B cell (primary cell): Measurements from ENCODE around the gene CHAT. TPM values are rescaled to one million over a fixed set of nuclear protein-coding genes. Genes with fewer than 3 reads are reported as not detected.

ENCODE experiments used
- ATAC-seq: fragments of 200-7000 bp; cut with Tn5 transposase; one replicate; pipeline ENCODE4 v1.10.0; 2021; ENCODE audit warnings: low read depth, mild to moderate bottlenecking, moderate number of reproducible peaks, moderate library complexity
- CTCF ChIA-PET: fragments of 350-600 bp; sonication (Branson Sonifier 250); formaldehyde crosslinking; loops from one replicate; lab custom pipeline; 2021; ENCODE audit warnings: antibody characterized with exemption, inconsistent platforms; lab: Charles Lee
- POLR2A ChIA-PET: fragments of 350-600 bp; sonication (Branson Sonifier 250); formaldehyde crosslinking; loops from one replicate; lab custom pipeline; 2021; ENCODE audit warnings: antibody characterized with exemption; lab: Charles Lee
- DNase-seq: peaks from one replicate; pipeline ENCODE4 v3.0.0; 2013
- H2AFZ ChIP-seq: 2 replicates; pipeline ENCODE4 v1.6.1; 2012; ENCODE audit warnings: mild to moderate bottlenecking, low read depth, low read length; ENCODE audit not compliant: insufficient read depth, poor library complexity, severe bottlenecking
- H3K27ac ChIP-seq, 2 donors: 1 replicate in 1 of 2; 2 replicates in 1 of 2; pipeline ENCODE4 v1.5.1; 2012 to 2013; ENCODE audit warnings: low read length in 2 of 2, mild to moderate bottlenecking in 2 of 2, moderate library complexity in 1 of 2
- H3K27me3 ChIP-seq, 4 experiments: fragments of 200-600 bp in 1 of 4; sonication (generic) in 1 of 4; replicated peaks in 1 of 4; 1 replicate in 2 of 4; 2 replicates in 2 of 4; pipeline versions ENCODE4 v1.6.1 to v1.7.0; 2013 to 2016; ENCODE audit warnings: low read length in 3 of 4, mild to moderate bottlenecking in 2 of 4, mixed read lengths in 1 of 4, moderate library complexity in 1 of 4; ENCODE audit not compliant: insufficient read depth in 4 of 4, control insufficient read depth in 3 of 4; ENCODE audit errors: control extremely low read depth in 1 of 4
- H3K36me3 ChIP-seq, 2 experiments: replicated peaks in 1 of 2; 1 replicate in 1 of 2; 2 replicates in 1 of 2; pipeline versions ENCODE4 v1.6.1 to v1.7.1; 2013; ENCODE audit warnings: low read length in 1 of 2; ENCODE audit not compliant: insufficient read depth in 2 of 2, control insufficient read depth in 1 of 2; ENCODE audit errors: control extremely low read depth in 1 of 2, extremely low read depth in 1 of 2
- H3K4me1 ChIP-seq, 2 donors: fragments of 200-600 bp in 1 of 2; sonication (generic) in 1 of 2; 1 replicate in 1 of 2; 2 replicates in 1 of 2; pipeline versions ENCODE4 v1.5.1 to v1.6.1; 2013 to 2017; ENCODE audit warnings: low read length in 2 of 2; ENCODE audit not compliant: control insufficient read depth in 2 of 2, insufficient read depth in 2 of 2
- H3K4me2 ChIP-seq: replicated peaks from 2 replicates; pipeline ENCODE3; 2012; ENCODE audit warnings: mild to moderate bottlenecking, low read depth, low read length; ENCODE audit not compliant: poor library complexity, severe bottlenecking
- H3K4me3 ChIP-seq, 5 experiments: fragments of 200-600 bp in 1 of 5; sonication (generic) in 1 of 5; 1 replicate in 3 of 5; 2 replicates in 2 of 5; pipeline versions ENCODE4 v1.5.1 to v1.7.0; 2011 to 2016; ENCODE audit warnings: low read length in 4 of 5, mild to moderate bottlenecking in 4 of 5, low read depth in 2 of 5, control low read depth in 1 of 5, moderate library complexity in 1 of 5; ENCODE audit not compliant: insufficient read depth in 1 of 5; ENCODE audit errors: control extremely low read depth in 1 of 5, extremely low read depth in 1 of 5
- H3K79me2 ChIP-seq: fragments of 200-600 bp; sonication (generic); one replicate; pipeline ENCODE4 v1.6.0; 2016; ENCODE audit warnings: low read length; ENCODE audit not compliant: control insufficient read depth, insufficient read depth
- H3K9ac ChIP-seq: fragments of 200-600 bp; sonication (generic); 2 replicates; pipeline ENCODE4 v1.6.1; 2017; ENCODE audit warnings: mild to moderate bottlenecking, low read length, moderate library complexity
- H3K9me3 ChIP-seq, 3 donors: one replicate each; pipeline versions ENCODE4 v1.6.1 to v1.7.1; 2013; ENCODE audit warnings: low read length in 2 of 3; ENCODE audit not compliant: control insufficient read depth in 2 of 3, insufficient read depth in 1 of 3; ENCODE audit errors: control extremely low read depth in 1 of 3
- H4K20me1 ChIP-seq: 2 replicates; pipeline ENCODE4 v1.6.0; 2012; ENCODE audit warnings: mild to moderate bottlenecking, low read length; ENCODE audit not compliant: insufficient read depth, control insufficient read depth, poor library complexity, severe bottlenecking
- H3K27ac Mint-ChIP-seq: one replicate; pipeline ENCODE4 v1.8.0; 2021; ENCODE audit warnings: mixed read lengths
- H3K27me3 Mint-ChIP-seq: one replicate; pipeline ENCODE4 v1.8.0; 2021; ENCODE audit warnings: mixed read lengths
- H3K4me1 Mint-ChIP-seq: one replicate; pipeline ENCODE4 v1.8.0; 2021; ENCODE audit warnings: mixed read lengths
- H3K4me3 Mint-ChIP-seq: one replicate; pipeline ENCODE4 v1.8.0; 2021; ENCODE audit warnings: mixed read lengths
- H3K9me3 Mint-ChIP-seq: one replicate; pipeline ENCODE4 v1.8.0; 2022; ENCODE audit warnings: mixed read lengths; ENCODE audit not compliant: insufficient read depth
- EZH2 ChIP-seq: IDR thresholded peaks from 2 replicates; pipeline ENCODE4 v1.6.1; 2012; ENCODE audit warnings: borderline replicate concordance, low read depth, mild to moderate bottlenecking, moderate library complexity, low read length; ENCODE audit not compliant: insufficient read depth, poor library complexity, severe bottlenecking
- WGBS: methylation state at CpG from one replicate; pipeline ENCODE4 v1.1.5; 2013; ENCODE audit warnings: missing lambda C conversion rate; ENCODE audit not compliant: insufficient coverage; 5-methylcytosine and 5-hydroxymethylcytosine counted together
- intact Hi-C: fragments of 100-400 bp; cut with micrococcal nuclease; formaldehyde crosslinking; loops from one replicate; pipeline ENCODE4 v1.10.0; 2022
- polyA plus RNA-seq: library from polyadenylated mRNA; depleted of rRNA; stranded (reverse); fragments of >200 nt; gene quantifications from 2 replicates; pipeline ENCODE4 v1.2.3, GENCODE V29; 2012
- total RNA-seq, 2 donors: library from RNA; stranded (reverse); fragments of 120-200 nt in 1 of 2; gene quantifications; 1 replicate in 1 of 2; 2 replicates in 1 of 2; pipeline versions ENCODE4 v1.2.3 to v1.2.4, GENCODE V29; 2013 to 2022
- TF ChIP-seq, protein P1 (sequence below): fragments of 200-600 bp; IDR thresholded peaks from one replicate; pipeline ENCODE4 v1.8.0; 2022; ENCODE audit warnings: antibody characterized with exemption, mild to moderate bottlenecking

Gene CHAT
- total and polyA plus RNA-seq, 2 donors (not counting 1 experiment from before 2014, with no cell fraction given): not detected

DNA sequence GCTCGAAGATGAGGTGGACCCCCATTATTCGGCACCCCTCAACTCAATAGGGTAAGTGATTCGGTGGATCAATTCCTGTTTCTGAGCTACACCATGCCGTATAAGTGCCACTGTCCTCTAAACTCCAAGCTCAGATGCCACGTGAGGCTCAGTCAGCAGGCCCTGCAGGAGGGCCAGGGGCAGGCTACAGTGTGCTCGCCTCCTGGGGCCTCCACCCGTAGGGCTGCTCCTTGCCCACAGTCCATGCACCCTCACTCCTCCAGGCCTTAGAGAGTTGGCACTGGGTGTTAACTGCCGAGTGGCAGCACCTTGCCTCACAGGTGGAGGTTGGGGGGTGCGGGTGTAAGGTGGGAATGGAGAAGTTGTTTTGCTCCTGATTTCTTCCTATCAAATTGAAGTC is 77.8 kb downstream of the CHAT start:
- Histone ChIP-seq H3K79me2 (no peaks in the 10 kb centered on the region), H4K20me1 (no peaks in the 10 kb centered on the region), H3K9ac (no peak overlapping the region), H3K36me3 (no peaks in the 10 kb centered on the region), H3K4me2 (no peak overlapping the region), H3K4me3 (no peak overlapping the region), H3K9me3 (peaks cover 0 to 10% (median 3%) of the 10 kb centered on the region in 3 donors), H3K27me3 (peaks cover 0 to 42% (median 13%) of the 10 kb centered on the region in 4 experiments), H2AFZ (no peak overlapping the region), H3K4me1 (no peaks in the 10 kb centered on the region), H3K27ac (no peak overlapping the region)
- peaks cover 58% of the 10 kb centered on the region for H3K27me3 Mint-ChIP-seq
- H3K9me3 Mint-ChIP-seq: peaks cover 5% of the 10 kb centered on the region
- DNase-seq (no peak), ATAC-seq (no peak)
- TF ChIP-seq, protein P1, sequence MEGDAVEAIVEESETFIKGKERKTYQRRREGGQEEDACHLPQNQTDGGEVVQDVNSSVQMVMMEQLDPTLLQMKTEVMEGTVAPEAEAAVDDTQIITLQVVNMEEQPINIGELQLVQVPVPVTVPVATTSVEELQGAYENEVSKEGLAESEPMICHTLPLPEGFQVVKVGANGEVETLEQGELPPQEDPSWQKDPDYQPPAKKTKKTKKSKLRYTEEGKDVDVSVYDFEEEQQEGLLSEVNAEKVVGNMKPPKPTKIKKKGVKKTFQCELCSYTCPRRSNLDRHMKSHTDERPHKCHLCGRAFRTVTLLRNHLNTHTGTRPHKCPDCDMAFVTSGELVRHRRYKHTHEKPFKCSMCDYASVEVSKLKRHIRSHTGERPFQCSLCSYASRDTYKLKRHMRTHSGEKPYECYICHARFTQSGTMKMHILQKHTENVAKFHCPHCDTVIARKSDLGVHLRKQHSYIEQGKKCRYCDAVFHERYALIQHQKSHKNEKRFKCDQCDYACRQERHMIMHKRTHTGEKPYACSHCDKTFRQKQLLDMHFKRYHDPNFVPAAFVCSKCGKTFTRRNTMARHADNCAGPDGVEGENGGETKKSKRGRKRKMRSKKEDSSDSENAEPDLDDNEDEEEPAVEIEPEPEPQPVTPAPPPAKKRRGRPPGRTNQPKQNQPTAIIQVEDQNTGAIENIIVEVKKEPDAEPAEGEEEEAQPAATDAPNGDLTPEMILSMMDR: no peak
- no peak for TF ChIP-seq EZH2
- 45% methylated on average over 8 of the region's 9 CpGs for WGBS
- POLR2A ChIA-PET: no interaction called here
- intact Hi-C loops: no loop called here
- no peak overlapping the region for H3K4me3 Mint-ChIP-seq
- no peaks in the 10 kb centered on the region for H3K4me1 Mint-ChIP-seq
- CTCF ChIA-PET: no interaction called here
- H3K27ac Mint-ChIP-seq: no peak overlapping the region

DNA sequence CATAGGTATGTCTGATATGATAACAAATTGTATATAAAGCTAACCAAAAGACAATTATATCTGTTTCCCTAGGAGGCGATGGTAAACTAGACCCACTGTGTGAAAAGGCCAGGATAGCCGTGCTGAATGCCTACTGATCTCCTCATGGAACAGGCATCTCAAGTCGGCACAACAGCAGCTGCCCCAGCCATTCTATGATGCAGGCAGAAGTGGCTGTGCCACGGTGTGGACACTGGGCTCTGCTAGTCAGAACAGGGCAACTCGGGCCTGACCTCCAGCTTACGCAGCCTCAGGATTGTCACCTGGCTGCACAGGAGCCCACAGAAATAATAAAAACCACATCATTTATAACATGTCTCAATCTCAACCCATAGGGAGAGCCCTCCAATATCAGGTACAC is 80.6 kb downstream of the CHAT start:
- Histone ChIP-seq H3K27ac (no peak overlapping the region), H3K4me3 (no peak overlapping the region), H2AFZ (no peak overlapping the region), H3K4me2 (no peak overlapping the region), H3K79me2 (no peaks in the 10 kb centered on the region), H3K9me3 (peaks cover 0 to 3% (median 0%) of the 10 kb centered on the region in 3 donors), H3K9ac (no peak overlapping the region), H4K20me1 (no peaks in the 10 kb centered on the region), H3K36me3 (no peaks in the 10 kb centered on the region), H3K27me3 (peaks cover 0 to 21% (median 5%) of the 10 kb centered on the region in 4 experiments), H3K4me1 (no peaks in the 10 kb centered on the region)
- intact Hi-C loops: no loop called here
- DNase-seq: no peak
- 84% methylated on average over 6 of the region's 6 CpGs for WGBS
- Mint-ChIP-seq H3K4me3 (no peak overlapping the region), H3K27ac (no peak overlapping the region), H3K4me1 (no peaks in the 10 kb centered on the region), H3K27me3 (peaks cover 39% of the 10 kb centered on the region), H3K9me3 (no peaks in the 10 kb centered on the region)
- no peak for ATAC-seq
- ChIA-PET CTCF (no interaction called here), POLR2A (no interaction called here)
- no peak for TF ChIP-seq EZH2
- TF ChIP-seq, protein P1: no peak
